OCI-LY7 (cell line): ENCODE data around the gene ANKRD11. TPM values are rescaled to one million over a fixed set of nuclear protein-coding genes. Genes with fewer than 3 reads are reported as not detected.
A peak's percentile ranks its signal among the peaks of the same experiment; 100 is the strongest.

ENCODE experiments used
- BruUV-seq: library from RNA; stranded (reverse); fragments of 400-500 nt; replicated peaks from 2 replicates; lab custom pipeline; 2021; lab: Mats Ljungman, UMichigan
- CTCF ChIA-PET: fragments of 300-600 bp; sonication (Branson Sonifier 250); formaldehyde crosslinking; loops from one replicate; lab custom pipeline; 2022; ENCODE audit warnings: antibody characterized with exemption; ENCODE audit not compliant: unreplicated experiment; lab: Charles Lee
- POLR2A ChIA-PET: fragments of 300-600 bp; sonication (Branson Sonifier 250); formaldehyde crosslinking; loops from one replicate; lab custom pipeline; 2022; ENCODE audit warnings: antibody characterized with exemption; lab: Charles Lee
- DNase-seq: peaks from one replicate; pipeline ENCODE4 v3.0.0-alpha.2; 2015; ENCODE audit warnings: low spot score
- H2AFZ ChIP-seq: fragments of 200-600 bp; sonication (generic), shearing (Covaris generic); 2 replicates; pipeline ENCODE4 v1.6.1; 2014; ENCODE audit warnings: mild to moderate bottlenecking, antibody characterized with exemption, low read length, moderate library complexity
- H3K27ac ChIP-seq: fragments of 200-600 bp; sonication (generic); 2 replicates; pipeline ENCODE4 v1.5.1; 2014; ENCODE audit warnings: mixed run types, low read depth, mild to moderate bottlenecking, moderate library complexity, low read length, inconsistent platforms; ENCODE audit not compliant: poor library complexity, severe bottlenecking
- H3K36me3 ChIP-seq: fragments of 200-600 bp; sonication (generic); 2 replicates; pipeline ENCODE4 v1.6.1; 2014; ENCODE audit warnings: mild to moderate bottlenecking, antibody characterized with exemption, low read length, moderate library complexity, mixed read lengths; ENCODE audit not compliant: insufficient read depth
- H3K4me1 ChIP-seq: fragments of 200-600 bp; sonication (generic); 2 replicates; pipeline ENCODE4 v1.5.1; 2014; ENCODE audit warnings: mild to moderate bottlenecking, low read length; ENCODE audit not compliant: insufficient read depth, poor library complexity, severe bottlenecking
- H3K4me2 ChIP-seq: fragments of 200-600 bp; sonication (generic); 2 replicates; pipeline ENCODE4 v1.6.1; 2014; ENCODE audit warnings: mild to moderate bottlenecking, low read length
- H3K4me3 ChIP-seq: fragments of 200-600 bp; sonication (generic); 2 replicates; pipeline ENCODE4 v1.5.1; 2014; ENCODE audit warnings: mild to moderate bottlenecking, low read depth, low read length; ENCODE audit not compliant: poor library complexity, severe bottlenecking
- H3K79me2 ChIP-seq: fragments of 200-600 bp; sonication (generic); 2 replicates; pipeline ENCODE4 v1.6.1; 2016; ENCODE audit warnings: low read depth, mild to moderate bottlenecking, low read length, moderate library complexity, mixed read lengths; ENCODE audit not compliant: insufficient read depth
- H3K9me2 ChIP-seq: fragments of 200-600 bp; sonication (generic); 2 replicates; pipeline ENCODE4 v1.6.1; 2016; ENCODE audit warnings: mild to moderate bottlenecking, low read length, mixed read lengths; ENCODE audit not compliant: insufficient read depth
- H3K9me3 ChIP-seq: fragments of 200-600 bp; sonication (generic); 2 replicates; pipeline ENCODE4 v1.6.1; 2014; ENCODE audit warnings: mild to moderate bottlenecking, mixed run types, low read length, mixed read lengths
- H4K20me1 ChIP-seq: fragments of 200-600 bp; sonication (generic); 2 replicates; pipeline ENCODE4 v1.6.1; 2014; ENCODE audit warnings: mild to moderate bottlenecking, antibody characterized with exemption, low read length, moderate library complexity, mixed read lengths; ENCODE audit not compliant: insufficient read depth
- EZH2phosphoT487 ChIP-seq: fragments of 200-600 bp; sonication (generic); IDR thresholded peaks from 2 replicates; pipeline ENCODE4 v1.6.1; 2018; ENCODE audit warnings: low read depth, borderline replicate concordance, mild to moderate bottlenecking, mixed run types, antibody characterized with exemption, low read length, moderate library complexity, mixed read lengths
- intact Hi-C: fragments of 100-400 bp; cut with micrococcal nuclease; formaldehyde crosslinking; loops from one replicate; pipeline ENCODE4 v1.10.0; 2022; ENCODE audit not compliant: unreplicated experiment
- total RNA-seq, 2 experiments: library from RNA; depleted of rRNA in 1 of 2; stranded (reverse); fragments of >200 nt in 1 of 2; shearing (Covaris generic) in 1 of 2; gene quantifications; 2 replicates each; pipeline ENCODE4 v1.2.3, GENCODE V29; 2014 to 2022
- TF ChIP-seq, protein P1 (sequence below): fragments of 200-600 bp; sonication (generic); conservative IDR thresholded peaks from 2 replicates; pipeline ENCODE4 v1.5.1; 2014; ENCODE audit warnings: mild to moderate bottlenecking, antibody characterized with exemption, low read length, moderate library complexity, mixed read lengths

The ANKRD11 gene
- total RNA-seq, 2 experiments from 2014 or later = 89.1 to 251 TPM

DNA sequence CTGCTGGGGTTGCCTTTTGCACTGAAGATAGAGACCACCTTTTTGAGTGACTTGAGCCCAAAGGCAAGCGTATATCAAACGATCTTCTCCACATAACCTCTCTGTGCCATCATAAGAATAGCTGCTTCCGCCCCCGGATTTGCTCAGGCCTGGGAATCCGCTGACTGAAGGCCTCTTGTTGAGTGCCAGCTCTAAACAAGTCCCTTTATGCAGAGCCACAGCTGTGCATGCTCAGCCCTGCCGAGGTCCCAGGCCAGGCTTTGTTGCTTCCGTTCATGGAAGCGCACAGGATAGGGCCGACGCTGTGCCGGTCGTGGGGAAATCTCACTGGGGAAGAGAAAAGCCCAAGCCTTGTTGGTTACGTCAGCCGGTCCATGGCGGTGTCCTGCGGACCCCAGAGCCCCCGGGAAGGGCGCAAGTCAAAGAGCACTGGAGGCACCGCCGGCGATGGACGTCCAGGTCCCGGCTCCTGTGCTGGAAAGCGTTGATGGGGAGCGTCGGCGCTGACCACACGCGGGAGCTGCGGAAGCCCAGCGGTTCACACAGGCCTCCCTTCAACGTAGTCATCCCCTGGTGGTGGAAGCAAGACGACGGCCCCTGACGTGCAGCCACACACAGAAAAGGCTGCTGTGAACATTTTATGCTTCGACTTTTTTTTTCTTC, 46.7 kb upstream of the ANKRD11 start:
- H3K36me3 ChIP-seq = peaks cover 66% of the 10 kb centered on the region
- no peak overlapping the region for H2AFZ ChIP-seq
- no peak overlapping the region for H3K27ac ChIP-seq

DNA sequence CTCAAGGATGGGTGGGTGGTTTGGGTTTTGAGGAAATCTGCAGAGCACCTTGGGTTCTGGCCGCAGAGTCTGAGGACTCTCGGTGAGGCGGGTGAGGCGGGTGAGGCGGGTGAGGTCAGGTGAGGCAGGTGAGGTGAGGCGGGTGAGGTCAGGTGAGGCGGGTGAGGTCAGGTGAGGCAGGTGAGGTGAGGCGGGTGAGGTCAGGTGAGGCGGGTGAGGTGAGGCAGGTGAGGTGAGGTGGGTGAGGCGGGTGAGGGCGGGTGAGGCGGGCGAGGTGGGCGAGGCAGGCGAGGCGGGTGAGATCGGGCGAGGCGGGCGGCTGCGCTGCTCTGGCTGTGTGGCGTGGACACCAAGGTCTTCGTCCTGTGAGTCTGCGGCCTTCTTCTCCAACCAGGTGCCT, 46.0 kb upstream of the ANKRD11 start:
- CTCF ChIA-PET = no interaction called here
- H3K4me2 ChIP-seq = no peak overlapping the region
- no peak overlapping the region for H3K27ac ChIP-seq
- intact Hi-C loops = no loop called here
- TF ChIP-seq, protein P1, sequence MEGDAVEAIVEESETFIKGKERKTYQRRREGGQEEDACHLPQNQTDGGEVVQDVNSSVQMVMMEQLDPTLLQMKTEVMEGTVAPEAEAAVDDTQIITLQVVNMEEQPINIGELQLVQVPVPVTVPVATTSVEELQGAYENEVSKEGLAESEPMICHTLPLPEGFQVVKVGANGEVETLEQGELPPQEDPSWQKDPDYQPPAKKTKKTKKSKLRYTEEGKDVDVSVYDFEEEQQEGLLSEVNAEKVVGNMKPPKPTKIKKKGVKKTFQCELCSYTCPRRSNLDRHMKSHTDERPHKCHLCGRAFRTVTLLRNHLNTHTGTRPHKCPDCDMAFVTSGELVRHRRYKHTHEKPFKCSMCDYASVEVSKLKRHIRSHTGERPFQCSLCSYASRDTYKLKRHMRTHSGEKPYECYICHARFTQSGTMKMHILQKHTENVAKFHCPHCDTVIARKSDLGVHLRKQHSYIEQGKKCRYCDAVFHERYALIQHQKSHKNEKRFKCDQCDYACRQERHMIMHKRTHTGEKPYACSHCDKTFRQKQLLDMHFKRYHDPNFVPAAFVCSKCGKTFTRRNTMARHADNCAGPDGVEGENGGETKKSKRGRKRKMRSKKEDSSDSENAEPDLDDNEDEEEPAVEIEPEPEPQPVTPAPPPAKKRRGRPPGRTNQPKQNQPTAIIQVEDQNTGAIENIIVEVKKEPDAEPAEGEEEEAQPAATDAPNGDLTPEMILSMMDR = no peak
- no peak for TF ChIP-seq EZH2phosphoT487
- no TSS peak for BruUV-seq
- no peaks in the 10 kb centered on the region for H4K20me1 ChIP-seq
- peaks cover 68% of the 10 kb centered on the region for H3K36me3 ChIP-seq
- POLR2A ChIA-PET = no interaction called here
- H3K79me2 ChIP-seq = no peaks in the 10 kb centered on the region
- DNase-seq = no peak
- peaks cover 12% of the 10 kb centered on the region for H3K4me1 ChIP-seq
- H2AFZ ChIP-seq = no peak overlapping the region
- no peak overlapping the region for H3K4me3 ChIP-seq
- H3K9me2 ChIP-seq = no peaks in the 10 kb centered on the region
- no peaks in the 10 kb centered on the region for H3K9me3 ChIP-seq

More for the DNA sequence above, 46.7 kb upstream of the ANKRD11 start:
- H3K4me3 ChIP-seq = no peak overlapping the region
- intact Hi-C loops = no loop called here
- H4K20me1 ChIP-seq = no peaks in the 10 kb centered on the region
- BruUV-seq = no TSS peak
- CTCF ChIA-PET = no interaction called here
- H3K9me3 ChIP-seq = no peaks in the 10 kb centered on the region
- H3K4me2 ChIP-seq = no peak overlapping the region
- H3K79me2 ChIP-seq = no peaks in the 10 kb centered on the region
- POLR2A ChIA-PET = no interaction called here
- no peaks in the 10 kb centered on the region for H3K9me2 ChIP-seq
- H3K4me1 ChIP-seq = peaks cover 12% of the 10 kb centered on the region
- TF ChIP-seq, protein P1 = no peak
- no peak for TF ChIP-seq EZH2phosphoT487
- no peak for DNase-seq

DNA sequence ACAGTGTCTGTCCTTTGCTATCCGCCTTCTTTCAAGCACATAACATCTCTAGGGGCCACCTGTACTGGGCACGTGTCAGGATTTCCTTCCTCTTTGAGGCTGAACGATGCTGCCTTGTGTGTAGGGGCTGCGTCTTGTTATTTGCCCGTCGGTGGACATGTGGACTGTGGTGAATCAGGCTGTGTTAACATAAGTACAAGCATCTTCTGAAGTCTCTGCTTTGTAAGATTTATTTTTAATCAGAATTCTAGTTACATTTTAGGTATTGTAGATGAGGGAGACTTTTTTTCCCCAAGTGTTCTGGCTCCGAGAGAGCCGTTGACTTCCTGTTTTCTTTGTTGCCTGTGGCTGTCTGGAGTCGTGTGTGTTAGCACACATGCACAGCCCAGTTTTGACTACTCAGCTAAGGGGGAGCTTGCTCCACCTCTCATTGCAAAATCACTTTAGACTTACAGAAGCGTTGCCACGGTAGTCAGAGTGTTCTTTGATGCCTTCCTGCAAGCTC, 43.9 kb upstream of the ANKRD11 start:
- Histone ChIP-seq H3K9me3 (no peaks in the 10 kb centered on the region), H3K4me2 (peak overlapping the region; percentile 13; the same call in 1 of the 2 replicates), H4K20me1 (no peaks in the 10 kb centered on the region), H2AFZ (no peak overlapping the region), H3K27ac (peak overlapping the region; percentile 52), H3K4me3 (no peak overlapping the region), H3K36me3 (peaks cover 78% of the 10 kb centered on the region), H3K79me2 (no peaks in the 10 kb centered on the region), H3K4me1 (peaks cover 12% of the 10 kb centered on the region), H3K9me2 (no peaks in the 10 kb centered on the region)
- TF ChIP-seq, protein P1 = no peak
- TF ChIP-seq EZH2phosphoT487 = no peak
- peak; percentile 56 for DNase-seq
- BruUV-seq = no TSS peak
- ChIA-PET POLR2A (no interaction called here), CTCF (no interaction called here)
- intact Hi-C loops = no loop called here
